GM18861 (cell line): Measurements from ENCODE around the gene MOCS3.

Experiments used
- ATAC-seq: cut with Tn5 transposase; IDR thresholded peaks from one replicate; pipeline ENCODE4 v1.9.1; 2021; ENCODE audit not compliant: unreplicated experiment

The MOCS3 gene

GRCh38 chr20:51009303-51010042 lies 50.9 kb downstream of the MOCS3 start:
- ATAC-seq = no peak

DNA sequence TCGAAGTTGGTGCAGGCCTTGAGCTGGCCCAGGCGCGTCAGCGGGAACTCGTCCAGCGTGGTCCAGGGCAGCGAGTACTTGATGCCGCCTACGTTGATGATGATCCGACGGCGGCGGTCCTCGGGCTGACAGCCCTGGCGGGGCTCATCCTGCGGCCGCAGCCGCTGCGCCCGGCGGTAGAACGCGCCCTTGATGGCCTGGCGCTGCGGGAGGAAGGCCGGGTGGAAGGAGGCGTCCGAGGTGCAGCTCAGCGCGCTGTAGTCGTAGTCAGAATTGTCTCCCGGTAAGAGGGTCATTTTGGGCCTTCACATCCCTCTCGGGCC lies 51.4 kb downstream of the MOCS3 start:
- ATAC-seq = no peak

- ATAC-seq = no peak
Observed at GRCh38 chr20:51010932-51011331, 52.3 kb downstream of the MOCS3 start.

DNA sequence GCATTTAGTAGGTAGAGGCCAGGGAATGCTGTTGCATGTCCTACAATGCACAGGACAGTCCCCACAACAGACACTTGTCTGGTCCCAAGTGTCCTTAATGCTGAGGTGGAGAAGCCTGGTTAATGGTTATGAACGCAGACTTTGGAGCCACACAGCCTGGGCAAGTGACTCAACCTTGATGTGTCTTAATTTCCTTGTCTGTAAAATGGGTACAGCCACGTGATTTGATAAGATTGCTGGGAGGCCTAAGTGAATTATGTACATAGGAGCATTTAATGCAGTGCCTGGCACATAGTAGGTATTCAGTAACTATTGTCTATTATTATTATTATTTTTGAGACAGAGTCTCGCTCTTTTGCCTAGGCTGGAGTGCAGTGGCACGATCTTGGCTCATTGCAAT lies 52.9 kb downstream of the MOCS3 start:
- ATAC-seq = no peak

DNA sequence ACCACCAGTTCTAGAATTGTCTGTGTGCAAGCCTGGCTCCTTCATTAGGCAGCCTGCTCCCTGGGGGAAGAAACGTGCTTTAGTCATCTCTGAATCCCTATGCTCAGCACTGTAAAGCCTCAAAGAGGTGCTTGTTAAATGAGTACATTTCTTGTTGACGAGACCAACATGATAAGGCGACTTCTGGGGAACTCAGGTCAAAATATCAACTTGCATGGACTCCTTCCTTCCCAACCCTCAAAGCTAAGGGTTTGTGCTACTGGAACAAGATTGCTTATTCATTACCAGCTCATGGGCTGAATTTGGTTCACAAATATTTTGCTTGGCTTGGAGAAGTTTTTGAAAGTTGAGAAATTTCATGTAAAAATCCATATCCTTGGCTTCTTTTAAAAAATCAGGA lies 53.7 kb downstream of the MOCS3 start:
- ATAC-seq = no peak
